ENCODE data around the gene REM1. TPM values are rescaled to one million over a fixed set of nuclear protein-coding genes. Genes with fewer than 3 reads are reported as not detected.
"Not testable (repeated sequence)": the region's sequence is repeated elsewhere in the genome, so short reads cannot be mapped to it uniquely, and the experiment has no call there.

Gene REM1
- total RNA-seq, result not detected in 2 replicates

- no peak for DNase-seq (ENCODE audit: extremely low read depth, low read depth, low spot score)
These were observed at the start of gene REM1, which contains the start of gene DEFB124 for GRCh38 chr20:31474758-31475427. TSS of gene REM1 (plus strand) at chr20:31475288. CDS start at chr20:31476446, 1,158 bp downstream. TSS of gene DEFB124 (minus strand) at chr20:31475127. CDS start at chr20:31473013, 2,114 bp downstream.

GRCh38 chr20:31425797-31426196, 49.3 kb upstream of the REM1 start:
- no peak for DNase-seq (ENCODE audit: extremely low read depth, low read depth, low spot score)

- DNase-seq (ENCODE audit: extremely low read depth, low read depth, low spot score), result not testable (repeated sequence)
These were observed 48.1 kb upstream of the REM1 start for GRCh38 chr20:31426891-31427551.

- not testable (repeated sequence) for DNase-seq (ENCODE audit: extremely low read depth, low read depth, low spot score)
These were observed 47.5 kb upstream of the REM1 start for GRCh38 chr20:31427576-31427975.

GRCh38 chr20:31430568-31431115, 44.4 kb upstream of the REM1 start:
- no peak for DNase-seq (ENCODE audit: extremely low read depth, low read depth, low spot score)

GRCh38 chr20:31440012-31440659, 35.0 kb upstream of the REM1 start, which contains the start of gene DEFB123:
TSS of gene DEFB123 (plus strand) at chr20:31440632. CDS start at chr20:31440699, 67 bp downstream.
- DNase-seq (ENCODE audit: extremely low read depth, low read depth, low spot score), result no peak

GRCh38 chr20:31446084-31446819, 28.8 kb upstream of the REM1 start:
- no peak for DNase-seq (ENCODE audit: extremely low read depth, low read depth, low spot score)

- no peak for DNase-seq (ENCODE audit: extremely low read depth, low read depth, low spot score)
These were observed 25.3 kb upstream of the REM1 start for GRCh38 chr20:31449511-31450414.

GRCh38 chr20:31452575-31452974, 22.5 kb upstream of the REM1 start:
- no peak for DNase-seq (ENCODE audit: extremely low read depth, low read depth, low spot score)

GRCh38 chr20:31454361-31454760, 20.7 kb upstream of the REM1 start:
- DNase-seq (ENCODE audit: extremely low read depth, low read depth, low spot score), result no peak

GRCh38 chr20:31470946-31471345, 4.1 kb upstream of the REM1 start:
- not testable (repeated sequence) for DNase-seq (ENCODE audit: extremely low read depth, low read depth, low spot score)

GRCh38 chr20:31472395-31473330, 2.4 kb upstream of the REM1 start:
- DNase-seq (ENCODE audit: extremely low read depth, low read depth, low spot score), result no peak

GRCh38 chr20:31473331-31474096, 1.6 kb upstream of the REM1 start:
- DNase-seq (ENCODE audit: extremely low read depth, low read depth, low spot score), result no peak

GRCh38 chr20:31474097-31474436, 1.0 kb upstream of the REM1 start:
- no peak for DNase-seq (ENCODE audit: extremely low read depth, low read depth, low spot score)

GRCh38 chr20:31475472-31476293, 595 bp downstream of the REM1 start:
- no peak for DNase-seq (ENCODE audit: extremely low read depth, low read depth, low spot score)

GRCh38 chr20:31476294-31476585, 1.2 kb downstream of the REM1 start:
- DNase-seq (ENCODE audit: extremely low read depth, low read depth, low spot score), result no peak

- DNase-seq (ENCODE audit: extremely low read depth, low read depth, low spot score), result no peak
These were observed 1.6 kb downstream of the REM1 start for GRCh38 chr20:31476643-31477215.

Data from glomerular endothelial cell (primary cell).